Caco-2 (cell line): ENCODE results near the gene DCUN1D5. TPM values are rescaled to one million over a fixed set of nuclear protein-coding genes. Genes with fewer than 3 reads are reported as not detected.

Experiments
- BruUV-seq: library from RNA; stranded (reverse); fragments of 400-500 nt; replicated peaks from 2 replicates; lab custom pipeline; 2021; lab: Mats Ljungman, UMichigan
- CTCF ChIA-PET: fragments of 300-600 bp; sonication (Branson Sonifier 250); formaldehyde crosslinking; loops from one replicate; lab custom pipeline; 2022; ENCODE audit warnings: antibody characterized with exemption; lab: Charles Lee
- POLR2A ChIA-PET: fragments of 300-600 bp; sonication (Branson Sonifier 250); formaldehyde crosslinking; loops from one replicate; lab custom pipeline; 2022; ENCODE audit warnings: antibody characterized with exemption; lab: Charles Lee
- DNase-seq, 2 experiments: peaks; one replicate each; pipeline versions ENCODE4 v3.0.0 to v3.0.0-alpha.2; 2020 to 2022
- H3K27me3 ChIP-seq: replicated peaks from 2 replicates; pipeline ENCODE4 v1.6.0; 2011; ENCODE audit warnings: low read length; ENCODE audit not compliant: control insufficient read depth, insufficient read depth
- H3K36me3 ChIP-seq: 2 replicates; pipeline ENCODE4 v1.5.1; 2011; ENCODE audit warnings: low read length; ENCODE audit not compliant: control insufficient read depth, insufficient read depth
- H3K4me1 ChIP-seq: fragments of 250-450 bp; sonication (Bioruptor Pico); 2 replicates; pipeline ENCODE4 v1.5.1; 2020; ENCODE audit warnings: mild to moderate bottlenecking
- H3K4me3 ChIP-seq: 2 replicates; pipeline ENCODE4 v1.5.1; 2011; ENCODE audit warnings: low read depth, mild to moderate bottlenecking, control low read depth, low read length
- H3K9me3 ChIP-seq: fragments of 250-450 bp; sonication (Bioruptor Pico); 2 replicates; pipeline ENCODE4 v1.5.1; 2020; ENCODE audit warnings: mild to moderate bottlenecking, moderate library complexity
- H3K27ac Mint-ChIP-seq: one replicate; pipeline ENCODE4 v1.8.0; 2022; ENCODE audit warnings: mixed read lengths; ENCODE audit not compliant: unreplicated experiment
- H3K27me3 Mint-ChIP-seq: one replicate; pipeline ENCODE4 v1.8.0; 2022; ENCODE audit warnings: mixed read lengths; ENCODE audit not compliant: insufficient read depth, unreplicated experiment
- H3K36me3 Mint-ChIP-seq: one replicate; pipeline ENCODE4 v1.8.0; 2022; ENCODE audit warnings: mild to moderate bottlenecking, mixed read lengths; ENCODE audit not compliant: insufficient read depth, unreplicated experiment
- H3K4me1 Mint-ChIP-seq: one replicate; pipeline ENCODE4 v1.8.0; 2022; ENCODE audit warnings: low read depth, mixed read lengths; ENCODE audit not compliant: unreplicated experiment
- H3K4me3 Mint-ChIP-seq: one replicate; pipeline ENCODE4 v1.8.0; 2022; ENCODE audit warnings: mild to moderate bottlenecking, moderate library complexity, mixed read lengths; ENCODE audit not compliant: unreplicated experiment
- H3K9me3 Mint-ChIP-seq: one replicate; pipeline ENCODE4 v1.8.0; 2022; ENCODE audit warnings: mixed read lengths; ENCODE audit not compliant: unreplicated experiment
- CTCF ChIP-seq, 2 experiments: fragments of 200-600 bp in 1 of 2; IDR thresholded peaks; 1 replicate in 1 of 2; 2 replicates in 1 of 2; pipeline versions ENCODE4 v1.5.1 to v1.8.0; 2011 to 2022; ENCODE audit warnings: antibody characterized with exemption in 1 of 2, control low read depth in 1 of 2, inconsistent platforms in 1 of 2, low read depth in 1 of 2, low read length in 1 of 2, mild to moderate bottlenecking in 1 of 2, moderate library complexity in 1 of 2; ENCODE audit not compliant: insufficient read depth in 1 of 2, severe bottlenecking in 1 of 2, unreplicated experiment in 1 of 2
- intact Hi-C: fragments of 100-400 bp; cut with micrococcal nuclease; formaldehyde crosslinking; loops from one replicate; pipeline ENCODE4 v1.10.0; 2022; ENCODE audit not compliant: unreplicated experiment
- total RNA-seq: library from RNA; stranded (reverse); gene quantifications from 2 replicates; pipeline ENCODE4 v1.2.3, GENCODE V29; 2022

Gene DCUN1D5
- total RNA-seq, 1 experiment from 2014 or later, result 95.1 TPM

- Histone ChIP-seq H3K36me3 (no peaks in the 10 kb centered on the region), H3K27me3 (no peaks in the 10 kb centered on the region), H3K9me3 (no peaks in the 10 kb centered on the region), H3K4me3 (no peak overlapping the region), H3K4me1 (no peaks in the 10 kb centered on the region)
- ChIA-PET CTCF (no interaction called here), POLR2A (no interaction called here)
- intact Hi-C loops, result loop anchor here (1.0 to 2.0 kb wide), 5 partner anchors 19 to 372 kb away; no protein-coding TSS in a partner anchor
- no TSS peak for BruUV-seq
- DNase-seq, result peak in 1 of 2 experiments; percentile 44
- Mint-ChIP-seq H3K27me3 (no peaks in the 10 kb centered on the region), H3K9me3 (no peaks in the 10 kb centered on the region), H3K4me1 (no peaks in the 10 kb centered on the region), H3K27ac (no peak overlapping the region), H3K36me3 (peaks cover 5% of the 10 kb centered on the region), H3K4me3 (no peak overlapping the region)
- peak; percentile 80 for TF ChIP-seq CTCF (IDR thresholded peaks at IDR 0.05; ENCODE audit: insufficient read depth in 1 of 2, low read depth in 1 of 2, low read length in 1 of 2, severe bottlenecking in 1 of 2, unreplicated experiment in 1 of 2)
Measured at GRCh38 chr11:103055221-103055890, 36.6 kb downstream of the DCUN1D5 start.

GRCh38 chr11:103053997-103054396, 38.0 kb downstream of the DCUN1D5 start:
- no peaks in the 10 kb centered on the region for H3K27me3 ChIP-seq
- no TSS peak for BruUV-seq
- H3K36me3 ChIP-seq, result no peaks in the 10 kb centered on the region
- no peak for TF ChIP-seq CTCF (IDR thresholded peaks at IDR 0.05; ENCODE audit: insufficient read depth in 1 of 2, low read depth in 1 of 2, low read length in 1 of 2, severe bottlenecking in 1 of 2, unreplicated experiment in 1 of 2)
- Mint-ChIP-seq H3K27me3 (no peaks in the 10 kb centered on the region), H3K9me3 (no peaks in the 10 kb centered on the region), H3K36me3 (peaks cover 5% of the 10 kb centered on the region), H3K4me1 (no peaks in the 10 kb centered on the region), H3K4me3 (no peak overlapping the region), H3K27ac (no peak overlapping the region)
- H3K9me3 ChIP-seq, result no peaks in the 10 kb centered on the region
- no peak overlapping the region for H3K4me3 ChIP-seq
- DNase-seq, result no peak
- H3K4me1 ChIP-seq, result no peaks in the 10 kb centered on the region
- ChIA-PET CTCF (no interaction called here), POLR2A (no interaction called here)
- intact Hi-C loops, result loop anchor here (2.0 kb wide), 2 partner anchors 243 to 321 kb away; no protein-coding TSS in a partner anchor

- H3K4me1 Mint-ChIP-seq, result no peaks in the 10 kb centered on the region
- H3K4me3 Mint-ChIP-seq, result no peak overlapping the region
- H3K9me3 Mint-ChIP-seq, result no peaks in the 10 kb centered on the region
- DNase-seq, result no peak
- H3K27ac Mint-ChIP-seq, result no peak overlapping the region
- no peaks in the 10 kb centered on the region for H3K27me3 ChIP-seq
- CTCF ChIA-PET, result no interaction called here
- intact Hi-C loops, result no loop called here
- H3K9me3 ChIP-seq, result no peaks in the 10 kb centered on the region
- H3K27me3 Mint-ChIP-seq, result no peaks in the 10 kb centered on the region
- no peaks in the 10 kb centered on the region for H3K36me3 Mint-ChIP-seq
- H3K4me1 ChIP-seq, result no peaks in the 10 kb centered on the region
- H3K4me3 ChIP-seq, result no peak overlapping the region
- POLR2A ChIA-PET, result interaction anchor here (0.5 kb wide), 1 partner anchor 115 kb away, joined by 4 read pairs; no protein-coding TSS in a partner anchor
- H3K36me3 ChIP-seq, result no peaks in the 10 kb centered on the region
- TF ChIP-seq CTCF (IDR thresholded peaks at IDR 0.05; ENCODE audit: insufficient read depth in 1 of 2, low read depth in 1 of 2, low read length in 1 of 2, severe bottlenecking in 1 of 2, unreplicated experiment in 1 of 2), result no peak
- no TSS peak for BruUV-seq
Measured at GRCh38 chr11:103051981-103052380, 40.0 kb downstream of the DCUN1D5 start.
